ENCODE results near the gene IGSF9. TPM values are rescaled to one million over a fixed set of nuclear protein-coding genes. Genes with fewer than 3 reads are reported as not detected.

The IGSF9 gene
- total and polyA plus RNA-seq, 8 donors, result 2.0 to 36.2 (median 7.8) TPM

- TF ChIP-seq POLR2A (IDR thresholded peaks at IDR 0.05) (peak in 1 of 4 donors; percentile 60), CTCF (IDR thresholded peaks at IDR 0.05) (no peak), POLR2AphosphoS5 (IDR thresholded peaks at IDR 0.05) (peak; percentile 62 to 91 (median 81)), EP300 (IDR thresholded peaks at IDR 0.05) (peak; percentile 58)
- peaks cover 44 to 73% (median 65%) of the 10 kb centered on the region in 4 donors for H3K4me1 ChIP-seq
- H3K27me3 ChIP-seq, result no peaks in the 10 kb centered on the region
- intact Hi-C loops (cut with DNase I; ENCODE audit: low total_unique reads), result no loop called here
- H3K36me3 ChIP-seq, result peaks cover 19 to 27% (median 24%) of the 10 kb centered on the region in 4 donors
- H3K27ac ChIP-seq, result peak overlapping the region; percentile 87 to 99 (median 98)
- H3K4me3 ChIP-seq, result peak overlapping the region; percentile 79 to 93 (median 82)
- H3K9me3 ChIP-seq, result no peaks in the 10 kb centered on the region
- peak; percentile 89 to 96 for DNase-seq
- 1 to 8% (median 2%) methylated on average over 20 of the region's 20 CpGs for WGBS, 5 donors
Observed at GRCh38 chr1:159923203-159924024, 22.0 kb downstream of the IGSF9 start.

GRCh38 chr1:159922511-159923202, 22.8 kb downstream of the IGSF9 start:
- no peak for TF ChIP-seq EP300 (IDR thresholded peaks at IDR 0.05)
- TF ChIP-seq POLR2AphosphoS5 (IDR thresholded peaks at IDR 0.05), result no peak
- no peak for TF ChIP-seq POLR2A (IDR thresholded peaks at IDR 0.05)
- no peak for TF ChIP-seq CTCF (IDR thresholded peaks at IDR 0.05)
- 18 to 40% (median 19%) methylated on average over 7 to 8 of the region's 8 CpGs for WGBS, 5 donors
- DNase-seq, result peak; percentile 51 to 87

GRCh38 chr1:159921700-159922504, 23.5 kb downstream of the IGSF9 start:
- Histone ChIP-seq H3K4me1 (peaks cover 58 to 88% (median 78%) of the 10 kb centered on the region in 4 donors), H3K4me3 (peak overlapping the region; percentile 79 to 93 (median 82)), H3K36me3 (peaks cover 29 to 42% (median 38%) of the 10 kb centered on the region in 4 donors), H3K27ac (peak overlapping the region; percentile 87 to 99 (median 98)), H3K27me3 (no peaks in the 10 kb centered on the region), H3K9me3 (no peaks in the 10 kb centered on the region)
- no peak for TF ChIP-seq CTCF (IDR thresholded peaks at IDR 0.05)
- no peak for TF ChIP-seq POLR2A (IDR thresholded peaks at IDR 0.05)
- no peak for TF ChIP-seq POLR2AphosphoS5 (IDR thresholded peaks at IDR 0.05)
- TF ChIP-seq EP300 (IDR thresholded peaks at IDR 0.05), result no peak
- intact Hi-C loops (cut with DNase I; ENCODE audit: low total_unique reads), result no loop called here
- no peak for DNase-seq
- WGBS, 5 donors, result 36 to 49% (median 38%) methylated on average over 14 to 18 of the region's 18 CpGs

More at GRCh38 chr1:159922511-159923202, 22.8 kb downstream of the IGSF9 start:
- H3K9me3 ChIP-seq, result no peaks in the 10 kb centered on the region
- peaks cover 50 to 80% (median 73%) of the 10 kb centered on the region in 4 donors for H3K4me1 ChIP-seq
- peaks cover 27 to 34% (median 32%) of the 10 kb centered on the region in 4 donors for H3K36me3 ChIP-seq
- peak overlapping the region; percentile 87 to 99 (median 98) for H3K27ac ChIP-seq
- peak overlapping the region; percentile 79 to 93 (median 82) for H3K4me3 ChIP-seq
- intact Hi-C loops (cut with DNase I; ENCODE audit: low total_unique reads), result no loop called here
- H3K27me3 ChIP-seq, result no peaks in the 10 kb centered on the region

Data from stomach (tissue), 9 donors.